Stimulated activated CD4-positive, alpha-beta T cell treated with anti-CD3 and anti-CD28 coated beads, Interleukin-15, amount 100 ng/mL, for 24 hours (primary cell): ENCODE data around the gene PIP4K2B.

ENCODE experiments used
- DNase-seq: peaks from one replicate; pipeline ENCODE4 v3.0.0-alpha.2; 2020

PIP4K2B gene

DNA sequence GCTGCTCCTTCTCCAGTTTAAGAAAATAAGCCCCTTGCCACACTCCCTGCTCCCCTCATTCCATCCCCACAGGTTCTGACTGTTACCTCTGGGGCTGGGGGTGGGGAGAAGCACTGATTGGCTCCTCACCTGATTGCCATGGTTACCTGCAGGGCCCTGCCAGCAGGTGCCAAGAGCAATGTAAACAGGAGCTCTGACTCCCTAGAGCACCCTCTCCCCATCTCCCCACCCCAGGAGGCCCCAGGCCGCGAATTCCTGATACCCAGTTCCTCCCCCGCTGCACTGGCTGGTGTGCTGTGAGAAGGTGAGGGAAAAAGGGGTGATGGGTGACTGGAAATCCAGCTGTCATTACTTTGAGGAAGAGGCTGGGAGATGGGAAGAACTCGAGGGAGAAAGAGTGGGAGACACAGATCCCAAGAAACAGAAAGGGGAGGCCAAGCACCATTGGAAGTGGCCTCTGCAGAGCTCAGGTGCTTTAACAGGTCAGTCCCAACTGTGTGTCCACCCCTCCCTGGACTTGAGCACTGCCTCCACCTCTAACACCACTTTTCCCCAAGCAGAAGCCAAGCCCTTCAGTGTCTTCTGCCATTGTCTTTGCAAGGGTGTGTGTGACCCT, 55.7 kb downstream of the PIP4K2B start:
- DNase-seq: no peak

DNA sequence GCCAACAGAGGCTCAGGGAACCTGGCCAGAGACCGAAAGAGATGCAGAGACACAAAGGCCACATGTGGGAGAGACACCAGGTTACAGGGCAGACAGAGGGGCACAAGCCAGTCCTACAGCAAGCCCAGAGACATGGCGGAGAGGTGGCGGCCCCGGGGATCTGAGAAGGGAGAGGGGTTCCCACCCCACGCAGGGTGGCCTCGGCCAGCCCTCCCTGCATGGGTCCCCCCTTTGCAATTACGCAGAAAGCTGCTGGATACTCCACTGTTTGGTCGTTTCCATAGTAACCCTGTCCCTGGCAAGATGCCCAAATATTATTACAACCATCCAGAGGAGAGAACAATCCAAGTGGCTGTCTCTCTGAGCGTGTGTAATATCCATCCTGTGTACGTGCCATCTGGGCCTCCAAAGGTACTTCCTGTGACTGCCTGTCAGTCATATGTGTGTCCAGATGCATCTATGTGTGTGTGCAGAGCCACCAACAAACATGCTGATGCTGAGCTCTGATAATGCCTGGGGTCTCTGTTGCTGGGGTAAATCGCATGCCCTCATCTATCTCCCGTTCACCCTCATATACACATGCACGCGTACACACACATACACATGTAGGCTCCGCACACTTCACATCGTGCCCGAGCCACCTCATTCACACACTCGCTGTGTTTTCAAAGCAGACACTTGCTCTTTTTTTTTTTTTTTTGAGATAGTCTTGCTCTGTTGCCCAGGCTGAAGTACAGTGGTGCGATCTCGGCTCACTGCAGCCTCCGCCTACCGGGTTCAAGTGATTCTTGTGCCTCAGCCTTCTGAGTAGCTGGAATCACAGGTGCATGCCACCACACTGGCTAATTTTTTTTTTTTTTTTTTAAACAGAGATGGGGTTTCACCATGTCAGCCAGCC, 56.7 kb downstream of the PIP4K2B start:
- no peak for DNase-seq

DNA sequence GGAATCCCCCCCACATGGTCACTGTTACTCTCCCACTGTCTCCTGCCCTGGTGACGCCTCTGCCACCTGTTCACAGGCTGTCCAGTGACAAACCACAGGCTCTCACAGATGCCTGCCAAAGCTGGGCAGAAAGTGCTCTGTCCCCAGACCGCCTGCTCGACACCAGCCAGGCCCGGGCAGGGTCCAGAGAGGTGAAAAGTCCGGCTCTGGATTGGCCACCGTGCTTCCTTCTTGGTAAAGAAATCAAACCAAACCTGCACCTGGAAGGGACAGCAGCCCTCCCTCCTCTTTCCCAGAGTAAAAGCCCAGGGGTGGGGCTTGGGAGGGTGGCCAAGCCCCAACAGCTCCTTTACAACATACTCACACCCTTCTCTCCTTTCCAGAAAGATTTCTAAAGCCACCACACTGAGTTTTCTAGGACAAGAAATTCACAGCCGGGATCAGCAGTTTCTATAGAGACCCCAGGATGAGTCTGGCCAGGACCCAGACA, 57.4 kb downstream of the PIP4K2B start:
- no peak for DNase-seq

DNA sequence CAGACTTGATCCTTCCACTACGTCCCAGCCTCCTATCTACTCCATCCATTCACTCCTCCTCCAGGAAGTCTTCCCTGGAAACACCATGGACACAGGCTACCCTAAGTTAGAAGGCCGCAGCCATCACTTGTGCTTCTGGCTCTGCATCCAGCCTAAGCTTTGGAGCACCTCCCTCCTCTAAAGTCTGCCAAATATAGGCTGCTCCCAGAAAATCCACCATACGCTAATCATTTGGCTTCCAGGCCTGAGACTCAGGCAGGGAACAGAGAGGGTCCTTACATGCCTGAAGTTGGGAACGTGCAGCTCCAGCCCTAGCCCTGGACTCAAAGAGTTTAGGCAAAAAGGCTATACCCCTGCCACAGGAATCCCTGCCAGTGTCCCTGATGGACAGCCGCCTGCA, 57.9 kb downstream of the PIP4K2B start:
- DNase-seq: no peak

DNA sequence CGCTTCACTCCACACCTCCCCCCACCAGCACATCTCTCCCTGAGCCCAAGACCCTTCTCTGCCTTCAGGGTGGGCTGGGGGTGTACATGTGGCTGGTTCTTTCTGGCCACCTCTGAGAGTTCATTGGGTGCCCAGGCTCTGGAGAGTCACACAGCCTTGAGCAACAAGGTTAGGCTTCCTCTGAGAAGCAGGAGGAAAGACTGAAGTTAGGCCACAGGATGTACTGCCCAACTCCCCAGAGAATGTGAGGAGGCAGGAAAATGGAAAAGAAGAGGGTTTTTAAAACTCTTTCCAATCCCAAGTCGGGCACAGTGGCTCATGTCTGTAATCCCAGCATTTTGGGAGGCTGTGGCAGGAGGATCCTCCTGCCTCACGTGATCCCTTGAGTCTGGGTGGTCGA, 58.5 kb downstream of the PIP4K2B start:
- no peak for DNase-seq

DNA sequence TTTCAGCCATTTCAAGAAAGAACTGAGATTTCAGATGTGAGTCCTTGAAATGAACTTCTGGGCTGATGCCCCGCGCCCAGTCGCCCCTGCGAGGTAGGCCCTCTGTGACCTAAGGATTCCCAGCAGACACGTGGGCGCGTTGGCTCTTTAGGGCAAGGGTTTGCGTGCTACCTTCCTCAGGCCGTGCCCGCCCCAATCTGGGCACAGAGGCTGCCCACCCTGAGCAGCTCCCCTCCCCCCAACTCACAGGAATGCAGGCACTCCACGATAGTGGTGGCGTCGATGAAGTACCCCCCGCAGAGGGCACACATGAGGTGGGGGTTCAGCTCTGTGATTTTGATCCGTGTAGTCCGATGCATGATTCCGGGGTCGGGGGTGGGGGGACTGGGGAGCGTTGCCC, 59.3 kb downstream of the PIP4K2B start:
- no peak for DNase-seq

DNA sequence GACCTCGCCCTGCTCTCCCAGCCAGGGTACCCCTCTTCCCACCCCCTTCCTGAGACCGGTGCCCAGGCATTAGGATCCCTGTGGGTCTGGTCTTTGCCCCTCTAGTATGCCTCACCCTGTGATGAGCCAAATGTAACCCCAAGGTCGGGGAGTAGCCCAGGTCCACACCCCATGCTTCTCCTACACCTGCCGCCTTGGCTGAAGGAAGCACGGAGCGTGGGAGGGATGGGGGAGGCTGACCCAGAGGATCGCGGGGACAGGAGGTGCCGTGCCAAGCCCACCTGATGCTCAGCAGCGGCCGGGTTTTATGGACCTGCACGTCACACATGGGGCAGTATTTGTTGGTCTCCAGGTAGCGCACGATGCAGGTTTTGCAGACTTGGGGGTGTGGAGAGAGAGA, 60.1 kb downstream of the PIP4K2B start:
- no peak for DNase-seq

DNA sequence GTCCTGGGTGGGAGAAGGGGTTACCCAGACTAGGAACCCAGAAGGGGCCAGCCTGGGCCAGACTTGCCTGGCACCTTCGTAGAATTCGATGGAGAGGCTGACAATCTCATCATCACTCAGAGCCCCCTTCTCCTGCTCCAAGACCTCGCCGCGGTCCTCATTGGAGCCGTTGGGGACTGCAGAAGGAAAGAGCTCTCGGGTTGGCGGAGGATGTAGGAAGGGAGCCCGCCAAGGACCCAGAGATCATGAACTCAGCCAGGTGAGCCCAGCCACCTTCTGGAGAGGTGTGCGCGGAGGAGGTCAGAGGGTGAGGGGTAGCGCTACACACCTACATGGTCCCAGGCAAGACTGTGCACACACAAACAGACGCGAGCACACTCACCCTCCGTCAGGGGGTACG, 60.7 kb downstream of the PIP4K2B start:
- DNase-seq: no peak

DNA sequence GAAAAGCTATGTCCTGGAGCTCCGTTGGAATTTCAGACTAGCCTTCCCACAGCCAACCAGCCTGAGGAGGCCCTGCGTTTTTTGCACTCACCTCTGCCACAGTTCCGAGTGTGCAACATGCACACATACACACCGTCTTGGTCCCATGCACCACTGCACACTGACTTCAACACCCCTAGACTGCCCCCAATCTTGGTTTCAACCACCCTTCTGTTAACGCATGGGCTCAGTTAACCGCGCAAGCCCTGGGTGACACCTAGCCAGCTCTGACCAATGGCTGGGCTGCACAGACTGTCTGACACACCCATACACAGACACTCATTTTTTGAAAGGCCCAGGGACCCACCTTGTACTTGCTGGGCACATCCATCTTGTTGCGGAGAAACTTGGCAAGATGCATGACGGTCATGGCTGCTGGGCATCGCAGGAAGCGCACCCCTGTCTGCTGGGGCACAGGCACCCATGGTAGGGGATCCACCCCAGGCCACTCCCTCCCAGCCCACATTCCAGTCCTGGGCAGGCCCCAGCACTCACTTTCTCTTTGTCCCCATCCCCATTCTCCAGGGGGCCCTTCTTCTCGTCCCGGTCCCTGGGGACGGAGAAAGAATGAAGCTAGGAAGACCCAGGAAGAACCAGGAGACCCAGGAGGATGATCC, 61.2 kb downstream of the PIP4K2B start:
- DNase-seq: no peak

DNA sequence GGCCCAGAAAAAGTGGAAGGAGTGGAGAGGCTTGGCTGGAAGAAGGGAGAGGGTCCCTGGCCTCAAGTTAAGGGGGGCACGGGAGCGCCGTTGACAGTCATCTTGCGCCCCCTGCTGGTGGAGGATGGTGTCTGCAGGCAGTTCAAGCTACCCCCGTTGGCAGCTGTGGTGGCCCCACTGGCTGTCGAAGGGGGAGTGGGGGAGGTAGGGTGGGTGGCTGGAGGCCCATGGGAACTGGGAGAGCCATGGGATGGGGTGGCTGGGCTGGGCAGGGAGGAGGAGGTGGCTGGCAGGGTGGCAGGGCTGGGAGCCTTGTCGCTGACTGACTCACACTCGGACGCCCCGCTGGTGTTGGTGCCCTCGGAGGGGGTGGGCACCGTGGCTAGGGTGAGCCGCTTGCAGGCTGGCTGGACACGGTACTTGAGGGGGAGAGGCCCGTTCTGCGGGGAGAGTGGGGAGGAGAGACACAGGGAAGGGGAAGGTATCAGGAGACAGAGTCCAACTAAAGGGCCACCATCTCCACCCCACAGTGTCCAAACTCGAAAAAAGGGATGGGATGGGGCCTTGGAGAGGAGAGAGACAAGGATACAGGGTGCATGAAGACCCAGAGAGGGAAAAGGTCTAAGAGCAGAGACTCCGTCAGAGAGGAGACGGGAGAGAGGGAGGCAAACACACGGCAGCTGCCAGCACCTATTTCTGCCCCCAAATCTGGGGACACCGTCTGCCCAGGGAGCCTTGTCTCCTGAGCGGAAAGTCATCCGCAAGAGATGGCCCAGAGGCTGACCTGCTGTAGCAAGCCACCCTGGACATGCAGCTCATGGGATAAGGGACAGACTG, 64.0 kb downstream of the PIP4K2B start:
- DNase-seq: peak; percentile 80

DNA sequence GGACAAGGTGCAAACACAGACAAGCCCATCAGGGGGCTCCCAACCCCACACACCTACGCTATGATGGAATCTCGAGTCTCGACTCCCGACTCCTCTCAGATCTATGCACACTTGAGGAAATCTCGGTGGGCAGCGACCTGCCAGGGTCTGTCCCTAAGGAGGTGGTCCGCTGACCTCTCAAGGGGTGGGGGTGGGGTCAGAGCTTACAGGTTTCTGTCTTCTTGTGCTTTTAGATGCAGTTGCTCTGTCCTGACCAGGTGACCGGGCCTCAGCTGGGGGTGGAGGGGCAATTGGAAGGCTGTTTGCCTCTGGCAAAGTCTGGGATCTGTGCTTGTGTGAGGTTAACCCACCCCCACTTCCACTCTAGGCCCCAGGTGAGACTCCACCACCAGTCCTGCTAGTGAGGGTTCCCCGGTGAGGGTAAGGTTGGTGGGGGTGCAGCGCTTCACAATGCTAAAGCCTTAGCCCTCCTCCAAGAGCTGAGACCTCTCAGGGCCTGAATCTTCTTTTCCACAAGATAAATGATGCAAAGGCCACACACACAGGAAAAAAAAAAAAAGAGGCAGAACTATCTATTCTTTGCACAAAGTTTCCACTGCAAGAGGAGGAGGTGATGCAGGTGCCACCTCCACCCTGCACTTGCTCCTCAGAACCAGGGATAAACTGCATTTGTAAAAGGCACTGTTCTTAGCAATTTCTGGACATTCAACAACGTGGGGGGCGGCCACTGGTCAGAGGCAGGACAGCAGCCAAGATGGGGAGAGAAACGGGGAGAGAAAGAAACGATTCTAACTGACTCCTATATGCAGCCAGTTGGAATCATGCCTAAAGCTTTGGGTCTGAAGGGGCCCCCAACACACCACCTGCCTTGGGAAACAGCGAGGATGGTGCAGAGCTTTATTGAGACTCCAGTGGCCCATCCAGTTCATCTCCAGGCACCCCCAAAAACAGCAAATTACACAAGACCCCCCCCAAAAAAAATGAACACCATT, 65.1 kb downstream of the PIP4K2B start:
- peak; percentile 43 for DNase-seq

DNA sequence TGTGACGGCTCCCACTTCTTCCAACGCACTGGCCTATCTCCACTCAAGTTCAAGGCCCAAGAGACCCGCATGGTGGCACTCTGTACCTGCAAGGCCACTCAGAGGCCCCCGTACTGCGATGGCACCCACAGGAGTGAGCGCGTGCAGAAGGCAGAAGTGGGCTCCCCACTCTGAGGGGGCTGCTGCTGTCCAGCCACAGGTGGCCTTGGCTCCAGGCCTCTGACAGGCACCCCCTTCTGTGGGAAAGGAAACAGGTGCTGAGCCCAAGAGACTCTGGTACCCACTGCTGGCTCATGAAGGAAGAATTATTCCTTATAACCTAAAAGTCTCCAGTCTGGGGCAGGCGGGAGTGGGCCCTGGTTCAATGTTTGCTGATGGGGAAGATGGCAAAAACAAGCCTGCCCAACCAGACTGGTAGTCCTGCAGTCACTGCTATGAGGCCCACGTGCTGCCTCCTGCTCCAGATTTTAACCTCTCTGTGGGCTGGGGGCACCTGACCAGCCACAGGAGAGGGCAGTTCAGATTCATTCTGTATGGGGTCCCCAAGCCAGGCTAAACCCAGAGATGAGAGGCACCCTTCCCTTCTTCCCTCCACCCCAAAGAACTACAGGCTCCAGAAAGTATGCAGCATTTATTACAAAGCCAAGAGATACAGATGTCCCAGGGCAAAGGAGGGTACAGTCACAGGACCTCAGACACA, 65.9 kb downstream of the PIP4K2B start:
- DNase-seq: no peak

DNA sequence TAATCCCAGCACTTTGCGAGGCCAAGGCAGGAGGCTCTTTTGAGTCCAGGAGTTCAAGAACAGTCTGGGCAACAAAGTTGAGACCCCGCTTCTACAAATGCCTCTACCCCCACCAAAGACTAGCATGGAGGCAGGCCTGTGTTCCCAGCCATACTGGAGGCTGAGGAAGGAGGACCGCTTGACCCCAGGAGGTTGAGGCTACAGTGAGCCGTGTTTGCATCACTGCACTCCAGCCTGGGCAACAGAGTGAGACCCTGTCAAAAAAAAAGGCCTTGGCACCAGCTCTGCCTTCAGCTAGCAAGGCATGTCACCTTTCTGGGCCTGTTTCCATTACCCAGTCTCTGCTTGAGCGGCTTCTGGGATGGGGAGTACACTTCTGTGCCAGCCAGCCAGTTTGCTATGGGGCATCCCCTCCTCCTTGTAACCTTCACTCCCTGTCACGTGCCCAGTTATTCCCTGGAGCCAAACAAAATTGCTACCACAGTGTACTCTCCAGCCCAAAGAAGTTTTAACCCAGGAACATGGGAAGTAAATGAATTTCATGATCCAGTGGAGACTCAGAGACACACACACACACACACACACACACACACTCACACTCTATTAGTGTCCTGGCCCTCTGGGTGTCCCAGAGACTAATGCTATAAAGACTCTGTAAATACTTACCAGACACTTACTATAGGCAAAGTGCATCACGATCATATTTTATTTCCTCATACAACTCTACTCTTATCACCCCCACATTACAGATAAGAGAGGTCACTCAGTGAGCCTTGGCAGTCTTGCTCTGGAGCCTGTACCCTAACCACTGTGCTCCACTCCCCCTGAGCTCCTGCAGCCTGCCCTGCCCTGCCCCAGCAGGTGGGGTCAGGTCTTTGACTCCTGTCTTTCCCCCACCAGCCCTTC, 66.7 kb downstream of the PIP4K2B start:
- no peak for DNase-seq

DNA sequence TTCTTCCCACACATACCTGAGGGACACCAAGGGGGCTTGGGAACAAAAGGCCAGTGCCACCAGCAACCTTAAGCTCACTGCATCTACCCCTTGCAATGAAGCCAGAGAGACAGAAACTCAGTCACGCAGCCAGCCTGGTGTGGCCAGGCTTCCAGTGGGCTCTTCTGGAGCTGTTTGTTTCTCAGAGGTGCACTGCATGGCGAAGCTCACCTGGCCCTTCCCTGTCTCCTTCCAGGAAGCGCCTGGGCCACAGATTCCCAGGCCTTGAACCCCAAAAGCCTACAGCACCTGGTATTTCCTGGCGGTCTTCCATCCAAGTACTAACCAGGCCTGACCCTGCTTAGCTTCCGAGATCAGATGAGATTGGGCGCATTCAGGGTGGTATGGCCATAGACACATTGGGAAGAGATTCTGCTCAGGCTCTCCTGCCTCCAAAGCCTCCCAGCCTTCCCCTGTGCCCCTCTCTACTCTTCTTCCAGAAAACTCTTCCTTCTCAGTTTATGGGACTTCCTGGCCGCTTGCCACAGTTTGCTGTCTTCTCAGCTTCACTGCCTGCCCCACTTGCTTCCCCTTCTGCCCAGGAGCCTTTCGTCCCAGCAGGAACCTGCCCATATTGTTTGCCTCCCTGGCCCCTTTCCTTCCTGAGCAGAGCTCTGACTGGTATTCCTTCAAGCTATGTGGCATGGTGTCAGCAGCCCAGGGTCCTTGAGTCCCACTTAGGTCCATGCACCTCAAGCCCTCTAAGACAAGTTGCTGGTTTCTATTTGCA, 67.6 kb downstream of the PIP4K2B start:
- DNase-seq: no peak

DNA sequence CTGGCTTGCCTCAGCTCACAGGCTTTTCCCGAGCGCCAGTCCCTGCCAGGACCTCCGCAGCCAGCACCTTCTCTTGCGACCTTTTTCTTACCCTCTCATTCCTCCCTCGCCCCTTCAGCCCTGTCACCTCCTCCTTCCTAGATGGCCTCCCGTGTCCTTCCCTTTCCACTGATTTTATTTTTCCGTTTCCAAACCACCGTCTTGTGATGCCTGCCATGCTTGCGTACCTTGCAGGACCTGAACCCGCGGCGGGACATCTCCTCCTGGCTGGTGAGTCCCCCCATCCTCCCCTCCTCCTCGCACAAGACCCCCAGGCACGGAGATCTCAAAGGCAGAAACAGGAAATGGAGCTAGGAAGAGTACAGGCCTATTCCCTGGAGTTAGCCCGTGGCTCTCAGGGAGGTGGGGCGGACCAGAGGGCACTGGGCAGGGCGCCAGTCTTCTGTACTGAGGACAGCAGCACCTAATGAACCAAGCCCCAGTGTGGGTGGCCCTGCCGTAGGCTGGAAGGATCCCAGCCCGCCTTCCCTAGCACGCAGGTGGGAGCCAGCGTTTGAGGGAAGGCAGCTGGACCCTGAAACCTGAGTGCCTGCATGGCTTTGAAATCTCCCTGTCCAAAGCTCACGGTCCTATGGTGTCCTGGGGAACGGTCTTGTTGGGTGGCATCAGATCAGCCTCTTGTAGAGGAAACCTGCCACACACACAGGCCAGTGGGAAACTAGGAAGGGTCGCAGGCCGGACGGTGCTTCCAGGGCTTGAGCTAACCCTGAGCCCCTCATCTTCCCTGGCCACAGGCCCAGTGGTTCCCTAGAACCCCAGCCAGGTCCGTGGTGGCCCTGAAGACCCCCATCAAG, 68.6 kb downstream of the PIP4K2B start:
- peak; percentile 48 for DNase-seq

DNA sequence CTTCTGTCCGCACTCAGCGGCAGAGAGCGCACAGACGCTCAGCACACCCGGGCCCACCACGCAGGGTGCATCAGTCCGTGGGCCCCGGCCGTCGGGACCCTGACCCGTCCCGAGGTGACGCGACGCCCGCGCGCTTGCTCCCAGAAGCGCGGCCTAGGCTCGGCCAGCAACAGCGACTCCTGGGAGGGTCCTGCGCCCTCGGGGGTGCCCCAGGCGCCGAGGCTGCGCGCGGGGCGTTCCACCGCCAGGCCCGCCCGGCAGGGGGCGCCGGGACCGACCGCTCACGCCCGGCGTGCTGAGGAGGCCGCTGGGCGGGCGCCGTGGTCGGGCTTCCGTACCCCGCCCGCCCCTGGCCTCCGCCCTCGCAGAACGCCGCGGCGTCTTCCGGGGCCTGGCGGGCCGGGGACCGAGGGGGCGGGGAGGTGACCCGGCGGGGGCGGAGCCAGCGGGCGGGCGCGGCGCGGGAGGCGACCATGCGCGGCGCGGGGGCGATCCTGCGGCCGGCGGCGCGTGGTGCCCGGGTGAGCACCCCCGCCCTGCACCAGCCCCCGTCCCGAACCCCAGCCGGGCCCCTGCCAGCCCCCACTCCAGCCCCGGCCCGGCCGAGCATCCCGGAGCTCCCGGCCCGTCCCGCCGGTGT, 69.3 kb downstream of the PIP4K2B start, which contains the start of gene CISD3:
Gene CISD3, plus strand, starts transcription at position 456 of the 640 bp plus-strand sequence. Its CDS starts 18 bp downstream, at position 474.
- DNase-seq: peak; percentile 91

DNA sequence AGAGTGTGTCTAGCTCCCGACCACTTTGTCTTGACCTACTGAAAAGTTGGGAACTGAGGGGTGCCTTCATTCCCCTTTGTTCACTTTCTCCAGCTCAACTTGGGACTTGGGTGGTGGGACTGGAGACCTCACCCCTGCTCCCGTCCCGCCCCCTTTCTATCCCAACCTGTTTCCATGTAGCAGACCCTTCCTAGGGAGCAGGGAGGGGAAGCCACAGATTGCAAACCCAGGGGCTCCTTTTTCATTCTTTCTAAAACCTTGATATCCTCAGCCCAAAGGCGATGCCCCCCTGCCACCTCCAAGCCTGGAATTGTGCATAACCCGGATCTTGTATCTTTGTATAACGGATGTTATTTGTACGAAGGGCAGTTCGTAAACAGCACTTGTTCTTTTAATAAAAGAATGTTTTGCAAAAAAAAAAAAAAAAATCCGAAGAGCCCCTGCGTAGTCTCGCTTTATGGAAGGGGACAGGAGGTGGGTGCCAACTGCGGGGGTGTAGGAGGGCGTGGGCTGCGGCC, 69.9 kb downstream of the PIP4K2B start:
- no peak for DNase-seq
